SK-MEL-5 (cell line): ENCODE results near the gene ARHGAP32. TPM values are rescaled to one million over a fixed set of nuclear protein-coding genes. Genes with fewer than 3 reads are reported as not detected.
A peak's percentile ranks its signal among the peaks of the same experiment; 100 is the strongest.
"Not testable (repeated sequence)": the region's sequence is repeated elsewhere in the genome, so short reads cannot be mapped to it uniquely, and the experiment has no call there.

Source experiments
- DNase-seq: peaks from one replicate; pipeline ENCODE4 v3.0.0-alpha.2; 2016; ENCODE audit warnings: low read depth, low spot score
- in situ Hi-C: cut with HindIII; loops from 2 replicates; pipeline ENCODE4 v1.10.0; 2016; ENCODE audit warnings: low sequenced_read_pairs, high pct_unique_total_duplicates, low pct_unique_long_range_greater_than_20kb
- total RNA-seq: library from RNA; depleted of rRNA; stranded (reverse); fragments of >200 nt; shearing (Covaris generic); gene quantifications from 2 replicates; pipeline ENCODE4 v1.2.3, GENCODE V29; 2014

The ARHGAP32 gene
- total RNA-seq, 1 experiment from 2014 or later: 9.6 TPM

DNA sequence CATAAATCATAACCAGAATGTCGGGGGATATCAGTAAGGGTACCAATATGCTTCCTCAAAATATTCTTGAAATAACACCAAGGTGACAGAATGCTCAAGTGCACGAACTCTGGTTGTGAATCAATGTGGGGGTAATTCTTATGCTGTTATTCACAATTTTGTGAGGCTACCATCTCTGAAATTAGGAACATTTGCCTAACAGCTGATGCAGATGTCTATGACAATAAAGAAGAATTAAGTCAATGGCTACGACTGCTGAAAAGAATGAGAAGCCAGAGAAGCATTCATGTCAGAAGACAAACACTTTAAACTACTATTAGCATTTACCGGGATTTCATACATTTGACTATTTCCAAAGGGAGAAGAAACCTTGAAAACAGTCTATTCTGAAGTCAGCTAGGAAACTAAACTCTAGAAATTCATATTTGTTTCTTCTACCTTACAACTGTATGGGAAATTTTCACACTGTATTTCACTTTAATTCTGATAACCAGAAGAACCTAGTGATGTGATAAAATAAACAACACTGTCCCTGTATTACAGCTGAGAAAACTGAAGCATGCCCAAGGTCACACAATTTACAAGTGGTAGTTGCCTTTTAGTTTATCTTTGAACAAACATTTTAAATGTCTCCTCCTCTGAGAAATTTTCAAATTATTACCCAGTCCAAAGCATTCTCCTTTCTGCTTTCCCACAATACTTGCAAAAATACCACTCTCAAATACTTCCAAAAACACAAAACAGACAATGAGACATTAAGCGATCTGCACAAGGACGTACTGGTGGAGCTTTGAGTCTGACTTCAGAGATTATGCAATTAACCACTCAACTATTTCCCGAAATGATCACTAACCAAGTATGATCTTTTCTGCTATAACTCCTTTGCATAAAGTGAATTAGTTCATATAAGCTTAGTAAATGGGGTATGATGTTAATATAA, 18.0 kb upstream of the ARHGAP32 start:
- in situ Hi-C loops: no loop called here
- DNase-seq: no peak

DNA sequence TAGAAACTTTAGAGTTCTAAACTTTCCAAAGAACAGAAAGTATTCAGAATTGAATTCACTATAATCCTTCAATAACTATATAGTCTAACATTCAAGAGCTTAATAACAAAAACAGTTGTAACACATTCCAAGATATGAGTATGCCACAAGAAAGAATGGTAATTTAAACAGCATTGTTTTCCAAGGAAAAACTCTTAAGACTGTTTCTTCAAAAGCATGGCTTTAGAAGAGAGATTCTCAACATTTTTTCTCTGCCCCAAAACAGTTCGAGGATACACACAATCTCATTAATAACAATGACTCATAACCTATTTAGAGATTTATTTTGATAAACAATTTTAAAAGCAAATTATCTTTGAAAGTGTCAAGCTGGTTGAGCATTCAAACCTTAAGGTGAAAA, 16.7 kb upstream of the ARHGAP32 start:
- DNase-seq: no peak
- in situ Hi-C loops: no loop called here

DNA sequence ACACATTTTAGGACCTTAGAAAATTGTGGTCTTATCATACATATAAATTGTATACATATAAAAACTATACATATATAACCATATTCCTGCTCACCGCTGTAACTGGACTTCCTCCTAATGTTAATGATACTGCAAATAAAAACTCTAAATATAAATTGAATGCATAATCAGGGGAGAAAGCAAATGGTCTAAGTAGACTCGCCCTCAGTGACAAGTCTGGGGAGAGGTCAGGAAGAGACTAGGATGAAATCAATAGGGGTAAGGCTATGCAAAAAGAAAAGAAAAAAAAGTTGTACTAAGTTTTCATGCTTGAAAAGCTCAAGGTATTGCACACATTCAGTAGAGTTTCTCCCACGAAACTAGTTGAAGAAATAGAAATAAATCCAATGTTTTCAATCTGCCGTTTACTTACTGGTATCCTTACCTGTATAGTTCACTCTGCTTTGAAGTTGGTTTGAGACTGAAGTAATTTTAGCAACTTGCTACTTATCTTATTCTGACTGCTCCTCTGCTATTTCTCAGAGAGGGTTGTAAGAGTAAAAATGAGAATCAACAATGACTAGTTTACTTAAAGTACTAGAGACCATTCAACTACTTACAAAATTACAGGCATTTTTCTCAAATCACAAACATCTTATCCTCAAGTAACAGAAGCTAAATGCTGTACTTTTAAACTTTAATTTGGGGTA, 12.2 kb upstream of the ARHGAP32 start:
- in situ Hi-C loops: no loop called here
- DNase-seq: no peak

DNA sequence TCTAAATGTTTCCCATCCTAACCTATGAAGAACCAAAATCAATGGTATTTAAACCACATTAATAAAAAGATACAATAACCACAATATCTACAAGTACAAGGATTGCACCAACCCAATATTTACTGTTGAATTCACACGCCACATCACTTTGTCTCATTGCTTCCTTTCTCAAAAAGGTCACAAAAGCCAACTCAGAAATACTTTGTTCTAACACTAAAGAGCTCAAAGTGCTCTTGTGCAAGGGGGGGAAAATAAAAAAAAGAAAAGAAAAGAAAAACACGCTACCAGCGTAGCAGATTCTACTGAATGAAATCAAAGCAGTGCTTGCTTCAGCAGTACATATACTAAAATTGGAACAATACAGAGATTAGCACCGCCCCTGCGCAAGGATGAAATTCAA, 10.5 kb upstream of the ARHGAP32 start:
- DNase-seq: no peak
- in situ Hi-C loops: no loop called here

DNA sequence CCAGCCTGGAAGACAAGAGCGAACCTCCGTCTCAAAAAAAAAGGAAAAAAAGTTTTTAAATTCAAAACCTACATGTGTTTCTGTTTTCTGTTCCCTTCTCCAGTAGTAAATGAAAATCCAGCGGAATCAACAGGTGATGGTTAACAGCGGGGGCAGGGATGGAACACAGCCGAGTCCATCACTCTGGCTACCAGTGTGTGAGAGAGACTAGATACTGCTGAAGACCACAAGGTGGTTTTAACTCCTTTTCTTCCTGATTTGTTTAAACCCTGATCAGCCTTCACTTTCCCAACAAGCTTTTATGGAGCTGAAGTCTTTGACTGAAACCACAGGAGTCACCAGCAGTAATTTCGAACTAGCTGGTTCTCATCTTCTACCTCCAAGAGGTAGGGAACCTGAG, 3.6 kb upstream of the ARHGAP32 start:
- in situ Hi-C loops: no loop called here
- DNase-seq: no peak

DNA sequence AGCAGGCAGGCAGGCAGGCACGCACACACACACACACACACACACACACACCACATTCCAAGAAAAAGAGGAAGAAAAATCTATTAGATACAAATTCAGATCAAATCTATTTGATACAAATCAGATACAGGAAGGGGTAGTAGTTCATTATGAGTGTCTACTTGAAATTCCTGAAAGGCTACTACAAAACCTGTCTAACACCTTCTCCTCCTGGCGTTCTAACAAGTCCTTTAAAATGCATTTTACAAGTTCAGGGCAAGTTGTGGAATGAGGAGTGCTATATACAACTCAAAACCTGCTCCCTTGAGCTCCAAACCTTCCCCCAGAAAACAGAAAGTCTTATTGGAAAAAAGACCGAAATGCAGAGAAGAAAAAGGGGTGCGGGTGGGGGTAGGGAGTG, 476 bp downstream of the ARHGAP32 start:
- no peak for DNase-seq
- in situ Hi-C loops: no loop called here

DNA sequence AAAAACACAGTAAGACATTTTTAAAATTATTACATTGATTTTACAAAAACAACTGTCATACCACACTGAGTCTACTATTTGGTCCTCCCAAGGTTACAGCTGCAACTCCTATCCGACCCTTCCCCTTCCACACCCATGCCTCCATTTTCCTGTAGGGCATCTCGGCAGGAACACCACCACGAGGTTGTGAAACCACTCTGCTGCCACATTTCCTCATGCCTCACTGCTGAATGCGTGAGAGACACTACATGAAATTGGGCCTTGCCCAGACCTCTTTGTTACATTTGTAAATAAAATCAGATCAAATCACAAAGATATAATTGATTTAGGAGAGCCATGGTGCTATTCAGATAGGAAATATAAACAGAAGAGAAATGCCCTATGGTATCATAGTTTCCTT, 2.0 kb downstream of the ARHGAP32 start:
- in situ Hi-C loops: no loop called here
- peak; percentile 2 for DNase-seq

DNA sequence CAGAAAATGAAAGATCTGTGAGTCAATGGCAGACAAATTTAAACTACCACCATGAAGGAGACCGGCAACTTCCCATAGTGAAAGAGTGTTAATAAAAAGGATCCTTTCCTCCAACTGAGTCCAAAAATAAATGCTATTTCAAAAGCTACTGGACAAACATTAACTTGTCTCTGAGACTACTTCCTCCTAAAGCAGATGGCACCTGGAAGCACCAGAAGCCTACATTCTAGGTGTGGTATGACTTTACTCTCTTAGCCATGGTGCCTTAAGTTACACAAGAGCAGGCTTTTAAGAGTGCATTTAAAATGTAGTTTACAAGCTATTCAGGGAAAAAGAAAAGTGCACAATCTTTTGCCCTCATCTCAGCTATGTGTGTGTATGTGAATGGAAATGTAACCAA, 2.5 kb downstream of the ARHGAP32 start:
- in situ Hi-C loops: no loop called here

DNA sequence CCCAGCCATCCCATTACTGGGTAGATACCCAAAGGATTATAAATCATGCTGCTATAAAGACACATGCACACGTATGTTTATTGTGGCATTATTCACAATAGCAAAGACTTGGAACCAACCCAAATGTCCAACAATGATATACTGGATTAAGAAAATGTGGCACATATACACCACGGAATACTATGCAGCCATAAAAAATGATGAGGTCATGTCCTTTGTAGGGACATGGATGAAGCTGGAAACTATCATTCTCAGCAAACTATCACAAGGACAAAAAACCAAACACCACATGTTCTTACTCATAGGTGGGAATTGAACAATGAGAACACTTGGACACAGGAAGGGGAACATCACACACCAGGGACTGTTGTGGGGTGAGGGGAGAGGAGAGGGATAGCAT, 7.0 kb downstream of the ARHGAP32 start:
- in situ Hi-C loops, DNase-seq: not testable (repeated sequence)

More for the DNA sequence above, 2.5 kb downstream of the ARHGAP32 start:
- no peak for DNase-seq

DNA sequence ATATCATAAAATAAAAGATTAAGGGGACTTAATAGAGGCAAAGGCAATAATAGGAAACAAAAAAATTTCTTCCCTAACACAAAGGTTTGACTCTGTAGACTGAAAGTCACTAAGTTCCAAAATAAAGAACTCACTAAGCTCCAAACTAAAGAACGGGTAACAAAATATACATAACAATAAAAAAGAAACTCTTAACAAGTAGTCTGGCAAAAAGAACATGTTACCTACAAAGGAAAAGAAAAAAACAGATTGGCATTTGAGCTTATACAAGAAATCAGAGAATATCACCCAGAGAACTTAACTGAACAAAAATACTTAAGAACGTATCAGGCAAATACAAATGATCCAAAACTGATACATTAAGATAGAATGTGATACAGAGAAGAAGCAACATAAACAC, 7.5 kb downstream of the ARHGAP32 start:
- DNase-seq: no peak
- in situ Hi-C loops: no loop called here

DNA sequence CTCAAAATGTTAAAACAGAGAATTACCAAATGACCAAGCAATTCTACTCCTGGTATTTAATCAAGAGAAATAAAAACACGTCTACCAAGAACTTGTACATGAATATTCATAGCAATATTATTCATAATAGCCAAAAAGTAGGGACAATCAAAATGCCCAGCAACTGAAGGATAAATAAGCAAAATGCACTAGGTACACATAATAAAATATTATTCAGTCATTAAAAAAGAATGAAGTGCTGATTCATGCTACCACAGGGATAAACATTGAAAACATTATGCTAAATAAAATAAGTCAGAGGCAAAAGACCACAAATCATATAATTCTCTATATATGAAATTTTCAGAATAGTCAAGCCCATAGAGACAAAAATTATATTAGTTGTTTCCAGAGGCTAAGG, 24.8 kb downstream of the ARHGAP32 start:
- in situ Hi-C loops: no loop called here
- DNase-seq: no peak

DNA sequence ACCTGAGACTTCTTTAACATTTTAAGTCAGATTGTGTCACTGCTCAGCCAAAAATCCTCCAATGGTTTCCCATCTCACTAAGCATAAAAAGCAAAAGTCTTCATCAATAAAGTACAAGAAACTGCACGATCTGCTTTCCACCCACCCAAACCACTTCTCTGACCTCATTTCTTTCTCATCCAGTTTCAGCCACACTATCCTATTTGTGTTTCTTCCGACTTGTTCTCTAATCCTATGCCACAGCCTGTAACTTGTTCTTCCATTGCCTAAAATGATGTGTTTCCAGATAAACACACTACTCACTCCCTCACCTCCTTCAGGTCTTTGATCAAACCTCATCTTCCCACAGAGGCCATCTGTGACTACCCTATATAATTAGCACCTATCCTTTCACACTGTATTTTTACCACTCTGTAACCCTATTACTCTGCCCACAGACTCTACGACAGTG, 28.4 kb downstream of the ARHGAP32 start:
- in situ Hi-C loops: no loop called here
- no peak for DNase-seq

DNA sequence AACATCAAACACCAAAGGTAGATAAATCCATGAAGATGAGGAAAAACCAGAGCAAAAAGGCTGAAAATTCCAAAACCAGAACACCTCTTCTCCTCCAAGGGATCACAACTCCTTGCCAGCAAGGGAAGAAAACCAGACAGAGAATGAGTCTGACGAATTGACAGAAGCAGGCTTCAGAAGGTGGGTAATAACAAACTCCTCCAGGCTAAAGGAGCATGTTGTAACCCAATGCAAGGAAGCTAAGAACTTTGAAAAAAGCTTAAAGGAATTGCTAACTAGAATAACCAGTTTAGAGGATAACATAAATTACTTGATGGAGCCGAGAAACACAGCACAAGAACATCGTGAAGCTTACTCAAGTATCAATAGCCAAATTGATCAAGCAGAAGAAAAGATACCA, 35.0 kb downstream of the ARHGAP32 start:
- in situ Hi-C loops, DNase-seq: not testable (repeated sequence)

DNA sequence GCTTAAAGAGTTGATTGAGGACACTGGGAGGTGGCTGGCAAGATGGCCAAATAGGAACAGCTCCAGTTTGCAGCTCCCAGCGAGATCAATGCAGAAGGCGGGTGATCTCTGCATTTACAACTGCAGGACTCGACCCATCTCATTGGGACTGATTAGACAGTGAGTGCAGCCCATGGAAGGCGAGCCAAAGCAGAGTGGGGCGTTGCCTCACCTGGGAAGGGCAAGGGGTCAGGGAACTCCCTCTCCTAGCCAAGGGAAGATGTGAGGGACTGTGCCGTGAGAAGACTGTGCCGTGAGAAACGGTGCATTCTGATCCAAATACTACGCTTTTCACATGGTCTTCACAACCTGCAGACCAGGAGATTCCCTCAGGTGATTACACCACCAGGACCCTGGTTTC, 36.4 kb downstream of the ARHGAP32 start:
- no peak for DNase-seq
- in situ Hi-C loops: no loop called here

DNA sequence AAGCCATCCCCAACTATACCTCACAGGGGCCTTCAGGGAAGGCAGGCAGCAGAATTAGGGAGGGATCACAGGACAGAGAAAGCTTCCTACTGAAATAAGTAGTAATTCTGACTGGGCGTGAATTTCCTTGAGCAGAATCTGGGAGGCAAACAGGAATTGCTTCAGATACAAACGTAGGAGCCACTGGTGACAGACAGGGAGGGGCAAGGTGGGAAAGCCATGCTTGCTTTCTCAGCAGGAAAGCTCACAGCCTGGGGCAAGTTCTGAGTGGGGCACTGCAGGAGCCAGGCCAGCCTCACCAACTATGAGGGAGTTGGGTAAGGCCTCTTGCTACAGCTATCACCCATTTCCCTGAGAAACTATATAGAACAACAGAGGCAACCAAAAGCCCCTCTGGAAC, 43.6 kb downstream of the ARHGAP32 start:
- in situ Hi-C loops: no loop called here

DNA sequence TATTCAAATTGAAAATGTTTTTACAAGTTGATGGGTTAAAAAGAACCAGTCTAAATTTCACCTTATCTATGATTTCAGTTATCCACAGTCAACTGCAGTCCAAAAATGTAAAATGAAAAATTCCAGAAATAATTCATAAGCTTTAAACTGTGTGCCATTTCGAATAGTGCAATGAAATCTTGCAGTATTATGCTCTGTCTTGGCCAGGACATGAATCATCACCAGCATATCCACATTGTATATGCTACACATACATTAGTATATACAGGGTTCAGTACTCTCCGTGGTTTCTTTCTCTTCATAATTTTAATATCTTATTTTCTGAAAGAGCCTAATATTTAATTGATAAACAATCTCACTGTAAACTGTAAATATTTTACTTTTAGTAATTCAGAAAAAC, 45.9 kb downstream of the ARHGAP32 start:
- DNase-seq: no peak

More for the DNA sequence above, 43.6 kb downstream of the ARHGAP32 start:
- DNase-seq: no peak

DNA sequence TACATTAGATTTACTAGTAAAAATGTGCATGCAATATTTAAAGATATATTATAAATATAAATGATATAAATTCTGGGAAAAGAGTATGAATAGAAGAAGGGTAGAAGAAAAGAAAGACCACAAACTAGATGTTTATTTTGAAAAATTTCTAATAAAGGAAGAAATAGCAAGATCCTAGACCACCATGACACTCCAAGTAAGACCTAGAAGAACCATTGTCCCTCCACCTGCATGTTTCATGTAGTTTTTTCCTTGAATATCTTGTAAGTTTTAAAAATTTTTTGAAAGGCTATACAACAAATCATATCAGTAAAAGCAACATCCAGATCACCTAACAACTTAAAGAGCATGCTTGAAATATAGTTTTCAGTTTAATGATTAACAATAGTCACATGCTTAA, 46.8 kb downstream of the ARHGAP32 start:
- in situ Hi-C loops: no loop called here
- no peak for DNase-seq

More for the DNA sequence above, 45.9 kb downstream of the ARHGAP32 start:
- in situ Hi-C loops: no loop called here

DNA sequence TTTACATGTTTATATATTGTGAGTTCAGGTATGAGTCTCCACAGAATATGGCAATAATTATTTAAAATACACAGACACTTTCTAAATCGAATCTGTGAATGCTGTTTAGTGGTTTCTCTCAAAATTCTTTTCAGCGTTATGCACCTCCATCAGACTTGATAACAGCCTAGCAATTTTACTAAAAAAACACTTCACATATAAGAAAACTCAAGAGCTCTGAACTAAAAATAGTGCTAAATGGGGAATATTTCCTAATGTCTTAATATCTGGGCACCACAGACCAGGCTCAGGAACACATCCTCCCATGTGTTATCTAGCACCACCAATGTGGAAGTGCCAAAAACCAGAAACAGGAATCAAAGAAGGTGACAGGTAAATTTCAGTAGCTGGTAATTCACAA, 47.9 kb downstream of the ARHGAP32 start:
- DNase-seq: no peak
- in situ Hi-C loops: no loop called here

DNA sequence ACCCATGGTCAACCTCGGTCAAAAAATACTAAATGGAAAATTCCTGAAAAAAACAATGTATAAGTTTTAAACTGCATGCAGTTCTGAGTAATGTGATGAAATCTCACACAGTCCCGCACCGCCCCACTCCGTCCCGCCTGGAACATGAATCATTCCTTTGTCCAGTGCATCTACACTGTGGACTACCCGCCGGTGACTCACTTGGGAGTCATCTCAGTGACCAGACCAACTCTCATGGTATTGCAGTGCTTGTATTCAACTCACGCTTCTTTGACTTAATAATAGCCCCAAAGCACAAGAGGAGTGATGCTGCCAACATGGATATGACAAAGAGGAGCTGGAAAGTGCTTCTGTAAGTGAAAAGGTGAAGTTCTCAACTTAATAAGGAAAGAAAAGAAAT, 48.8 kb downstream of the ARHGAP32 start:
- in situ Hi-C loops: no loop called here
- peak; percentile 94 for DNase-seq
